H54 (cell line): ENCODE results near the gene ZNF280D.
"Not testable (repeated sequence)": the region's sequence is repeated elsewhere in the genome, so short reads cannot be mapped to it uniquely, and the experiment has no call there.

Experiments used
- DNase-seq: peaks from one replicate; pipeline ENCODE4 v3.0.0; 2011; ENCODE audit warnings: low spot score, mixed read lengths; ENCODE audit not compliant: insufficient read length
- FAIRE-seq: peaks from 3 replicates; lab custom pipeline; 2011; peaks lifted over from hg19 to GRCh38; lab: Jason Lieb, UNC
- POLR2A ChIP-seq: IDR thresholded peaks from 2 replicates; pipeline ENCODE4 v1.6.1; 2011; ENCODE audit warnings: low read depth, mild to moderate bottlenecking, low read length

The ZNF280D gene, protein sequence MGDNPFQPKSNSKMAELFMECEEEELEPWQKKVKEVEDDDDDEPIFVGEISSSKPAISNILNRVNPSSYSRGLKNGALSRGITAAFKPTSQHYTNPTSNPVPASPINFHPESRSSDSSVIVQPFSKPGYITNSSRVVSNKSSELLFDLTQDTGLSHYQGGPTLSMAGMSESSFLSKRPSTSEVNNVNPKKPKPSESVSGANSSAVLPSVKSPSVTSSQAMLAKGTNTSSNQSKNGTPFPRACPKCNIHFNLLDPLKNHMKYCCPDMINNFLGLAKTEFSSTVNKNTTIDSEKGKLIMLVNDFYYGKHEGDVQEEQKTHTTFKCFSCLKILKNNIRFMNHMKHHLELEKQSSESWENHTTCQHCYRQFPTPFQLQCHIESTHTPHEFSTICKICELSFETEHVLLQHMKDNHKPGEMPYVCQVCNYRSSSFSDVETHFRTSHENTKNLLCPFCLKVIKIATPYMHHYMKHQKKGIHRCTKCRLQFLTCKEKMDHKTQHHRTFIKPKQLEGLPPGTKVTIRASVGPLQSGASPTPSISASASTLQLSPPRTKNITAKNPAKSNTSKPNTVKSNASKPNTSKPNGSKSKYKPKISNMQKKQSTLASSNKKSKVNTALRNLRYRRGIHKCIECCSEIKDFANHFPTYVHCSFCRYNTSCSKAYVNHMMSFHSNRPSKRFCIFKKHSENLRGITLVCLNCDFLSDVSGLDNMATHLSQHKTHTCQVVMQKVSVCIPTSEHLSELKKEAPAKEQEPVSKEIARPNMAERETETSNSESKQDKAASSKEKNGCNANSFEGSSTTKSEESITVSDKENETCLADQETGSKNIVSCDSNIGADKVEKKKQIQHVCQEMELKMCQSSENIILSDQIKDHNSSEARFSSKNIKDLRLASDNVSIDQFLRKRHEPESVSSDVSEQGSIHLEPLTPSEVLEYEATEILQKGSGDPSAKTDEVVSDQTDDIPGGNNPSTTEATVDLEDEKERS

DNA sequence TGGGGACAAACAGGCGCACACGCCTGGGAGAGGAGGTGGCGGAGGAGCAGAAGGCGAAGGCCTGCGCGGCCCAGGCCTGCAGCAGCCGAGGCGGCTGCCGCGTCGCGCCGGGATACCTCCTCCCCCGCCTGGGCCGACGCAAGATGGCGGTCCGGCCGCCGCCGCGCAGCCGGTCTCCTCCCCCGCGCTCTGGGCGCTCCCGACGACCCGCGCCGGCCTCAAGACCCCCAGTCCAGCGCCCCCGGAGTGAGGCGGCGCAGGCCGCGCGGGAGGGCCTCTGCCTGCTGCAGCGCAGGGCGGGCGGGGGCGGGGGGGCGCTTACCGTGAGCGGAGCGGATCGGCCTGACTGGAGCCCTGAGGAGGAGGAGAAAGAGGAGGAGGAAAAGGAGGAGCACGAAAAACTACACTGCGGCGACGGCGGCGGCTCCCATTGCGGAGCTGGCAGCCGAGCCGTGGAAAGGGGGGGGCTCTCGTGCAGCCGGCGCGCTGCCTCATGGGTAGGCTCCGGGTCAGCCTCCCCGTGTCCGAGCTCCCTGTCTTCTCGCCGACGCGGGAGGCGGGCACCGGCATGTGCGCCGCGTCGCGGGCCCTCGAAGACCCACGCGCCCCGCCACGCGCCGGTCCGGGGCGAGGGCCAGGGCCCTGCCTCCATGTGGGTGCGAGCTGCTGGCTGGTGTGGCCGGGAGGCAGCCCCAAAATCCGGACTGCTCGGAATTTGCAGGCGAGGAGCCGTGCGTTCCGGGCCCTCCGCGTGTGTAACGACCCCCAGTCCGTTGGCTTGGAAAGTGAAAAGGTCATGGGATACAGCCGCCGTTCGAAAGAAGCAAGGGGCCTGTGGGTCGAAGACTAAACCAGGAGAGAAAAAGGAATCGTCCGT lies at the start of gene ZNF280D:
ZNF280D (minus strand) TSS at position 374 of the 877 bp plus-strand sequence. CDS start 26,400 bp downstream, outside the sequence.
- FAIRE-seq = no peak
- TF ChIP-seq POLR2A = peak; percentile 65
- peak; percentile 53 for DNase-seq

DNA sequence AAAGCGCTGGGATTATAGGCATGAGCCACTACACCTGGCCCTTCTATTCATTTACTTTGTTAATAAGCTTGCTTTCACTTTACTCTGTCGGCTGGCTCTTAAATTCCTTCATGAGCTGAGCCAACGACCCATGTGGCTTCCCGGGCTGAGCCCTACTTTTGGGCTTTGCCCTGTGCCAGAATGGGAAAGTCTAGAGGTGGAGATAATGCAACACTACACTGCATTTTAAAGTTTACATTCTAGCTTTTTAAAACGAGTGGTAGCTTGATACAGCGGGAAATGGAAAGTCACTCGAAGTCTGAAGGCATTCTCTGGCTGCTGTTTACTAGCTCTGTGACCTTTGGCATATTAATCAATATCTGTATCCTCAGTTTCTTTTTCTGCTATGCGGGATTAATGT lies 49.0 kb upstream of the ZNF280D start:
- no peak for TF ChIP-seq POLR2A
- FAIRE-seq = no peak

DNA sequence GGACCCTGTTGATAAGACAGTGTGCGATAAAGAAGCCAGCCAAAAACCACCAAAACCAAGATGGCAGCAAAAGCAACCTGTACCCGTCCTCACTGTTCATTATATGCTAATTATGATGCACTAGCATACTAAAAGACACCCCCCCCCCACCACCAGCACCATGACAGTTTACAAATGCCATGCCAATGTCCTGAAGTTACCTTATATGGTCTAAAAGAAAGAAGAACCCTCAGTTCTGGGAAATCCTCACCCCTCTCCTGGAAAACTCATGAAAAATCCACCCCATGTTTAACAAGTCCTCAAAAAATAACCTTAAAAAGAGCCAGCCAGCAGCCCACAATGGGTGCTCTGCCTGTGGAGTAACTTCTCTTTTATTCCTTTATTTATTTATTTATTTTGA lies 48.4 kb upstream of the ZNF280D start:
- FAIRE-seq (no peak), DNase-seq (no peak)
- no peak for TF ChIP-seq POLR2A

More for the DNA sequence above, 49.0 kb upstream of the ZNF280D start:
- no peak for DNase-seq

DNA sequence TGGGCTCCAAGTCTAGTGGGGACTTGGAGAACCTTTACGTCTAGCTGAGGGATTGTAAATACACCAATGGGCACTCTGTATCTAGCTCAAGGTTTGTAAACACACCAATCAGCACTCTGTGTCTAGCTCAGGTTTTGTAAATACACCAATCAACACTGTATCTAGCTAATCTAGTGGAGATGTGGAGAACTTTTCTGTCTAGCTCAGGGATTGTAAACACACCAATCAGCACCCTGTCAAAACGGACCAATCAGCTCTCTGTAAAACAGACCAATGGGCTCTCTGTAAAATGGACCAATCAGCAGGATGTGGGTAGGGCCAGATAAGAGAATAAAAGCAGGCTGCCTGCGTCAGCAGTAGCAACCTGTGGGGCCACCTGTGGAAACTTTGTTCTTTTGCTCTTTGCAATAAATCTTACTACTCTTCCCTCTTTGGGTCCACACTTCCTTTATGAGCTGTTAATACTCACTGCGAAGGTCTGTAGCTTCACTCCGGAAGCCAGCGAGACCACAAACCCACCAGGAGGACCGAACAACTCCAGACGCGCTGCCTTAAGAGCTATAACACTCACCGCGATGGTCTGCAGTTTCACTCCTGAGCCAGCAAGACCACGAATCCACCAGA lies 46.9 kb upstream of the ZNF280D start:
- not testable (repeated sequence) for FAIRE-seq, DNase-seq

DNA sequence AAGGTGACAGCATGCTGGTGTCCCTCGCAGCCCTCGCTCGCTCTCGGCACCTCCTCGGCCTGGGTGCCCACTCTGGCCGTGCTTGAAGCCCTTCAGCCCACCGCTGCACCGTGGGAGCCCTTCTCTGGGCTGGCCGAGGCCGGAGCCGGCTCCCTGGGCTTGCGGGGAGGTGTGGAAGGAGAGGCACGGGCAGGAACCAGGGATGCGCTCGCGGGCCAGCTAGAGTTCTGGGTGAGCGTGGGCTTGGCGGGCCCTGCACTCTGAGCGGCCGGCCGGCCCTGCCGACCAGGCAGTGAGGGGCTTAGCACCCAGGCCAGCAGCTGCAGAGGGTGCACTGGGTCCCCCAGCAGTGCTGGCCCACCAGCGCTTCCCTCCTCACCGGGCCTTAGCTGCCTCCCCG lies 46.1 kb upstream of the ZNF280D start:
- DNase-seq, FAIRE-seq: not testable (repeated sequence)

DNA sequence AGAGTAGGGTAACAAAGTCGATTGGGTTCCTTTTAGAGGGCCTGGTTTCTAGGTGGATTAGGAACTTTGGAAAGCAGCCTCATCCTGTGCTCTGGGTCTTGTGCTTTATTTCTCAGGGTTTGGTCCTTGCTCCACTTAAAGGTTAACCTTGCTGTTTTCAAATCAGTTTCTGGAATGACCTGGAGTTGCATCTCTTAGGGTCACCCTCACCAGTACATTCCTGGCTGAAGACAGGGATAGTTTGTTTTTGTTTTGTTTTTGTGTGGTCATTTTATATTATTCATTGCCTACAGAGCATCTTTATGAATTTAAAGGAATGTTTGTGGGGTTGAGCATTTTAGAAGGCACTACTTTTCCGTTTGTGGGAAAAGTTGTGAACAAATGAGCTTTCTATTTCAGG lies 45.5 kb upstream of the ZNF280D start:
- FAIRE-seq = no peak
- TF ChIP-seq POLR2A = no peak
- DNase-seq = no peak

DNA sequence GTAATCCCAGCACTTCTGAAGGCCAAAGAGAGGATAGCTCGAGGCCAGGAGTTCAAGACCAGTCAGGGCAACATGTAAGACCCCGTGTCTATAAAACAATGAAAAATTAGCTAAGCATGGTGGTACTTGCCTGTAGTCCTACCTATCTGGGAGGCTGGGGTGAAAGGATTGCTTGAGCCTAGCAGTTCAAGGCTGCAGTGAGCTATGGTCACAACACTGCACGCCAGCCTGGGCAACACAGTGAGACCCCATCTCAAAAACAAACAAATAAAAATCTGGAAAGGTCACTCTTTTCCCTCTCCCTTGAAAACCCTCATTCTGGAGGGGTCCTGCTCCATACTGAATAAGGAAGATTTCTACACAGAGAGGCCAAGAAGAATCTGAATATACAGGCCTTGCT lies 43.5 kb upstream of the ZNF280D start:
- no peak for FAIRE-seq

DNA sequence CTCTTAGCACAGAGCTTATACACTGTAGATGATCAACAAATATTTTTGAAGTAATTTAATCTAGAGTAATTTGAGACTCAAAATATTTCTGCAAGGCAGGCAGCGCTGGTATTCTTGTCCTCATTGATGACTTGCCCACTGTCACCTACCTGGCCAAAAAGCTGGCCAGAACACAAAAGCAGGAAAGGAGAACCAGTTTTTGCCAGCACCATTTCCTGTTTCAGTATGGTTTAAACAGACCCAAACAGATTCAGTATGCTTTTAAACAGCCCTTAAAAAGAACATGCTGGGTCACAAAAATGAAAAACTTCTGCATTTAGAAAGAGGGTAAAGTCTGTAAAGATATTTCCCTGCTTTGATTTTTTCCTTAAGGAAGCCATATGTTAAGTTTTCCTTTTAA lies 42.3 kb upstream of the ZNF280D start:
- FAIRE-seq (no peak), DNase-seq (no peak)
- TF ChIP-seq POLR2A = no peak

More for the DNA sequence above, 43.5 kb upstream of the ZNF280D start:
- TF ChIP-seq POLR2A = no peak
- no peak for DNase-seq

DNA sequence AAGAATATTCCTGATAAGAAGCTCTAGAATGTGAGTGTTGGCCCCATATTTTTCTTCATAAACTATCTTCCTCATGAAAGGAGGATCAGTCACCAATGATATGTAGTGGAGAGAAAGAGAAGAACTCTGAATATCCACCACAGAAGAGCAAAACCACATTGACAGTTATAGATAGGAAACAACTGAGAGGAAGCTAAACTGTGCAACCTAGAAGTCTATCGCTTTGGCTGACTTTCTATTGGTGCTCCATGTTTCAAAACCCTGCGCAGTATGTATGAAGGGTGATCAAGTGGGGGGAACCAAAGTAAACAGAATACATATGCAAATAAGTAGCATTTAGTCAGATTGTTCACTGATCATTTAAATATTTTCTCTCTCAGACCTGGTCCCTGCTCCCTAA lies 41.0 kb upstream of the ZNF280D start:
- no peak for DNase-seq
- no peak for FAIRE-seq

DNA sequence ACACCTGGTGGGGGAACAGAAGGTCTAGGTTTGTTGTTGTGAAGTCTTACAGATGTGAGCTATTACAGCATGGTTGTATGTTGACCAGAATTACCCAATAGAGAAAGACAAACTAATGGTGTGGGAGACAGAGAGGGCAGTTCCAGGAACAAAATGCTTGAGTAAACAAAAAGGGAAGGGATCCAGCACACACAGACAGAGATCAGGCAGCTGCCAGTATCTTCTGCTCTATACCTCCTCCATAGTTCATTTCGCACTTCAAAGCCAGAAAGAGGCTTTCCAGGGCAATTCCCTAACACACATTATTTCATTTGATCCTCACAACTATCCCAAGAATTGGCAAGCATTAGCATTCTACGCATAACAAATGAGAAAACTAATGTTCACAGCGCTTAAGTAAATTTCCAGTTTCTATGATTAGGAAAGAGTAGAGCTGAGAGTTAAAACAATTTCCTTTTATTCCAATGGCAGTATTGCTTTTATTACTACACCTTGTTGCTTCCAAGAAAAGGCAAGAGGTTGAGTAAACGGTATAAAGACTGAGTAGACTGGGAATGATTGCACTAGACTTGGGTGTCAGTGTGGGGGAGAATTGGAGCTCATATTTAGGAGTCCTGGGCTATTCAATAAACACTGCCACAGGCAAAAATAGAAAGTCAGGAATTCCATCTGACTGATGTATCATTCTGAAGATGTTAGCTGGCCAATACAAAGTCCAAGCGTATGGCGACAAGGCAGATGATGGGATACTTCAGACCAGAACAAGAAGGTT lies 39.7 kb upstream of the ZNF280D start:
- FAIRE-seq (no peak), DNase-seq (no peak)
- TF ChIP-seq POLR2A = no peak

More for the DNA sequence above, 41.0 kb upstream of the ZNF280D start:
- no peak for TF ChIP-seq POLR2A

DNA sequence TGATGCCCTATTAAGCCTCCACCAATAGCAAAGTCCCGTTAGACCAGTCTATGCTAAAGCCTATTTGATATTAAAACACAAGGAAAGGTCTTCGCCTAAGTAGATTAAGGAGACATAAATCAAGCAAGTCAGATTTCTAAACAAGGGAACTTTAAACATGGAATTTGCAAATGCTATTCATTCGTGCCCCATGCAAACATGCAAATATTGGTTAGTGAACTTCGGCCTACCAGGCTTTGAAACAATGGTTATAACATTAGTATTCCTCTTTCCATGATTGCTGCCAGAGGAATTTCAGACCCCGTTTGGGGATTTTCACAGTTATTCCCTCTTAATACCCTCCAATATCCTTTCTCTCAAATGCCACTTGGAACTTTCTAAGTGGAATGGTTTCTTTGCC lies 36.9 kb upstream of the ZNF280D start:
- FAIRE-seq = no peak
- no peak for TF ChIP-seq POLR2A
- no peak for DNase-seq

DNA sequence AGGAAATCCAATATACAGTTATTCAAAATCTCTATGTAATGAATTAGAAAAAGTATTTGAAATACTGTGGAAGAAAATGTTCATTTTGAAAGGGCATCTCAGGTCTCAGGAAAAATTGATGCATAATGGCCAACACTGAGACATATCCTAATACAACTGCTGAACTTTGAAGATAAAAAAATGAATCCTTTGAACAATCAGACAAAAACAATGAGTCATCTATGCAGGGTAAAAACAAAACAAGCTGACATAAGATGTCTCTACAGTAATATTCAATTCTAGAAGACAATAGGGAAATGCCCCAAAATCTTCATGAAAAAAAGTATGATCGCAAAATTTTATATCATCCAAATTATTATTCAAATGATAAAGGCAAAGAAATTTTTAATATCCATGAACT lies 34.0 kb upstream of the ZNF280D start:
- TF ChIP-seq POLR2A = no peak
- no peak for FAIRE-seq
- DNase-seq = no peak
